HUDEP-2 (cell line): ENCODE data around the gene SERPINB13.

ENCODE experiments used
- DNase-seq, 76 experiments: peaks; one replicate each; lab custom pipeline; 2025; ENCODE audit not compliant: unreplicated experiment in 76 of 76; lab: John Stamatoyannopoulos, UW

SERPINB13 gene

GRCh38 chr18:63586966-63587365, at the start of gene SERPINB13:
Gene SERPINB13 (plus strand): TSS chr18:63587343. CDS start chr18:63588668, 1,325 bp downstream.
- DNase-seq: no peak

GRCh38 chr18:63539904-63540510, 47.1 kb upstream of the SERPINB13 start:
- no peak for DNase-seq

- DNase-seq: no peak
These were observed 45.1 kb upstream of the SERPINB13 start, which contains the start of gene SERPINB12 for GRCh38 chr18:63542069-63542468. Gene SERPINB12 (plus strand): TSS chr18:63542369. CDS start chr18:63556160, 13,791 bp downstream.

- DNase-seq: no peak
These were observed 43.1 kb upstream of the SERPINB13 start for GRCh38 chr18:63544017-63544416.

- no peak for DNase-seq
These were observed 42.1 kb upstream of the SERPINB13 start for GRCh38 chr18:63545000-63545399.

GRCh38 chr18:63550068-63550467, 37.1 kb upstream of the SERPINB13 start:
- DNase-seq: no peak

GRCh38 chr18:63551769-63552168, 35.4 kb upstream of the SERPINB13 start:
- DNase-seq: no peak

GRCh38 chr18:63552581-63552980, 34.6 kb upstream of the SERPINB13 start:
- no peak for DNase-seq

GRCh38 chr18:63553081-63553480, 34.1 kb upstream of the SERPINB13 start:
- DNase-seq: no peak

- DNase-seq: no peak
These were observed 27.3 kb upstream of the SERPINB13 start for GRCh38 chr18:63559567-63560491.

- no peak for DNase-seq
These were observed 24.9 kb upstream of the SERPINB13 start for GRCh38 chr18:63562284-63562683.

GRCh38 chr18:63564021-63564420, 23.1 kb upstream of the SERPINB13 start:
- no peak for DNase-seq

GRCh38 chr18:63564561-63564960, 22.6 kb upstream of the SERPINB13 start:
- DNase-seq: no peak

GRCh38 chr18:63567276-63567675, 19.9 kb upstream of the SERPINB13 start:
- no peak for DNase-seq

- DNase-seq: no peak
These were observed 19.3 kb upstream of the SERPINB13 start for GRCh38 chr18:63567825-63568224.

GRCh38 chr18:63570721-63571120, 16.4 kb upstream of the SERPINB13 start:
- DNase-seq: no peak

- no peak for DNase-seq
These were observed 11.5 kb upstream of the SERPINB13 start for GRCh38 chr18:63575681-63576080.

- peak in 22 of 76 experiments; percentile 1 to 48 (median 18) for DNase-seq
These were observed 8.7 kb upstream of the SERPINB13 start for GRCh38 chr18:63578357-63578958.

GRCh38 chr18:63579616-63580015, 7.5 kb upstream of the SERPINB13 start:
- DNase-seq: no peak

- no peak for DNase-seq
These were observed 1.2 kb upstream of the SERPINB13 start for GRCh38 chr18:63585988-63586387.

GRCh38 chr18:63586431-63586830, 712 bp upstream of the SERPINB13 start:
- no peak for DNase-seq
